HG03469 (cell line): ENCODE measurements around the gene TYW1.
"Not testable (repeated sequence)": the region's sequence is repeated elsewhere in the genome, so short reads cannot be mapped to it uniquely, and the experiment has no call there.

Source experiments
- ATAC-seq: cut with Tn5 transposase; IDR thresholded peaks from one replicate; pipeline ENCODE4 v1.9.1; 2021; ENCODE audit warnings: mild to moderate bottlenecking, moderate library complexity, moderate number of reproducible peaks; ENCODE audit not compliant: unreplicated experiment

TYW1 gene

DNA sequence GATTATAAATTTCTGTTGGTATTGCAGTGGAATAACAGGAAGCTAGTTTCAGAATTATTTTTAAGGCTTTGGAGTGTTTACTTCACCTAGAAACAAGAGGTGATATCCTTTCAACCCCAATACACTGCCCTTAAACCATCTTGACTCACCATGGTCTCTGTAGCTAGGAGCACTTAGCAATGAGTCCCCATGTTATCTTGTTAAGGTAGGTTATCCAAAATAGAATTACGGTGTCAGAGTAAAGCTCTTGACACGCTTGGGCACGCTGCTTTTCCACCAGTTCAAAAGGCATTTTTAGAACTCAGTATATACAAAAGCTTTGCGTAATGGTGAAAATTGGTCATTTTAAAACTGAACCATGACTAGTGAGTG lies 46.9 kb downstream of the TYW1 start:
- not testable (repeated sequence) for ATAC-seq

DNA sequence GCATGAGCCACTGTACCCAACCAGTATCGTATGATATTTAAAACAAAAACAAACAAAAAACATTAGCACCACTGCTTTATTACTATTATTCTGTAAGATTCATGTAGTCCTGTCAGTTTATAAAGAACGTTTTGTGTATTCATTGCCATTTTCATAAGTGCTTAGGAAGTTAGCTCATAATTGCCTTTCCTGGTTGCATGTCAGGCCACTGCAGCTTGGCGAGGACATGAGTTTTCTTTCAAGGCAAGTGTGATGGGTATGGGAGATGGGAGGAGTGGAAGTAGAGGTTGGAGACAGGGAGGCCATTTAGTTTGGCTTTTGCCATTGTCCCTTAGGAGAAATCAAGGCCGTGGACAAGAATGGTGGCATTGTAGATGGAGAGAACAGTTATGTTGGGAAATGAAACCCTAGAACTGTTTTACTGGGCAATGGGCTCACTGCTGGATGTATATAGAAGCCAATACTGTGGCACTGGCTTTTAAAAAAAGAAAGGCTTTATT lies 48.9 kb downstream of the TYW1 start:
- ATAC-seq = no peak

DNA sequence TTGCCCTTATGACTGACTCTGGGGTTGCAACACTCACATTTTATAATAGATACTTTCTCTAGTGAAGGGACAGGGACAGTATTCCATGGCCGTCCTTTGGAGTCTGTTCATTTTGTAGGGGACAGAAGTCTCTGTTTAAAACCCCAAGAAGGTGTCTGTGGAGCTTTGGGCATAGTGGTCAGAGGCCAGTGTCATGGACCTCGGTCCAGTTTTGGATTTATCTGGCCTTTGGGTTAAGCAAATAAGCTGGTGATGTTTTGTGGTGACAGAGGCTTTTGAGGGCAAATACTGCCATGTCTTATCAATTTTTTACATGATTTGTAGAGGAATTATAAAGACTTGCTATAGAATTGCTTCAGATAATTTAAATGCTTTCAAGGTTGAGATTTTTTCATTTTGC lies 50.2 kb downstream of the TYW1 start:
- not testable (repeated sequence) for ATAC-seq

DNA sequence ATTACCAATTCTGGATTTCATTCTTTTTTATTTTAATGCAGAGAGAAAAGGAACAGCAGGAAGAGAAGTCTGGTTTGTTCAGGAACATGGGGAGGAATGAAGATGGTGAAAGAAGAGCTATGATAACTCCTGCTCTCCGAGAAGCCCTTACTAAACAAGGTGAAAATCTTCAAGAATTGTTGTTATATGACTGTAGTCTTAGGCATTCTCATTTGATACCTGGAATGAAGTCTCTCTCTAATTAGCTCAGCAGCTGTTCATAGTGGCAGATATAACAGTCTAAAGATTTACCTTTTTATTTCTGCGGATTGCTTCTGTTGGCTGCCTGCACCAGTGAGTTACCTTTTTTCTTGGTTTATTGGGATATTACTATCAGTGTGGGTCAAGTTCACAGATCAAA lies 53.3 kb downstream of the TYW1 start:
- not testable (repeated sequence) for ATAC-seq

DNA sequence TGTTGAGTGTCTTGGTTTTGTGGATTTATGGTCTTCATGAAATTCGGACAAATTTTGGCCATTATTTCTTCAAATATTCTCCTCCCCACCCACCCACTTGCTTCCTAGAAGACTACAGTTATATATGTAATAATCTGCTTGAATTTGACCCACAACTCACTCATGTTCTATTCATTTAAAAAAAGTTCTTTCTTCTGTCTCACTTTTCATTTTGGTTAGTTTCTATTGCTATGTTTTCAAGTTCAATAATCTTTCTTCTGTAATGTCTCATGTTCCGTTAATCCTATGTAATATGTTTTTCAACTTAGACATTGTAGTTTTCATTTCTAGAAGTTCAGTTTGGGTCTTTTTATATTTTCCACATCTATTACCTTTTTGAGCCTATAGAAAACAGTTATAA lies 55.5 kb downstream of the TYW1 start:
- ATAC-seq = not testable (repeated sequence)

DNA sequence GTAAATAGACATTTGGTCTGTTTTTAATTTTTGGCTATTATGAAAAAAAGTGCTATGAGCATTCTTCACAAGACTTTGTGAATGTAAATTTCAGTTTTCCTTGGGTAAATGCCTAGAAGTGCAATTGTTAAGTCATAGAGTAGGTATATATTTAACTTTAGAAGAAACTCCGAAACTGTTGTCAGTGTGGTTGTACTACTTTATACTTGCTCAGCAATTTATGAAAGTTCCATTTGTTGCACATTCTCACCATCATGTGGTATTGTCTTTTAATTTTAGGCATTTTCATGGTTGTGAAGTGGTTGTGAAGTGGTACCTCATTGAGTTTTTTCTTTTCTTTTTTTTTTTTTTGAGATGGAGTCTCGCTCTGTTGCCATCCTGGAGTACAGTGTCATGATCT lies 60.0 kb downstream of the TYW1 start:
- ATAC-seq = no peak

DNA sequence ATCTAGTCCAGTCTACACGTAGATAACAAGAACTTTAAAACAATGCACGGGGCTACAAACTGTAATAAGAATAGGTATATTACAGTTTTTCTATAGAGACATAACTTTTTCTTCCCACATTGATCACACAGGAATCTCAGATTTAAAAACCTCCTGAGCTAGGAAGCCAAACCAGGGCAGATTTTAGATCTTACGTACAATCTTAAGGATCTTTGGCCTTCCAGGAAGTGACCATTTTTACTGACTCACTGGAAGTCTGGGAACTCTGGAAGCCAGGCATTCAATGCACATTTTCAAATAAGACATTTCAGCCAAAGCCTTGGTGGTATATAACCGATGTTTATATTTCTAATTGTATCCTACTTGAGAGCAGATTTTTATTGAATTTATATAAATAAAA lies 64.7 kb downstream of the TYW1 start:
- not testable (repeated sequence) for ATAC-seq

DNA sequence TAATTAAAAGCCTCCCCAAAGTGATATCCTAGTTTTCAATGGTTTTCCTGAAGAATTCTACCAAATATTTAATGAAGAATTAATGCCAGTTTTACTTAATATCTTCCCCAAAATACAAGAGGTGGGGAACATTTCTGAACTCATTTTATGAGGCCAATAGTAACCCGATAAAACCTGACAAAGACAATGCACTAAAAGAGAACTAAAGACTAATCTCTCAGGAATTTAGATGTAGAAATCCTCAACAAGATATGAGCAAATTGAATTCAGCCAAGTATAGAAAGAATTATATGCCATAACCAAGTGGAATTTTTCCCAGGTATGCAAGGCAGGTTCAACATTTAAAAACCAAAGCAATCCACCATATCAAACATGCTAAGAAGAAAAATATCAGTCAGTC lies 66.2 kb downstream of the TYW1 start:
- not testable (repeated sequence) for ATAC-seq

DNA sequence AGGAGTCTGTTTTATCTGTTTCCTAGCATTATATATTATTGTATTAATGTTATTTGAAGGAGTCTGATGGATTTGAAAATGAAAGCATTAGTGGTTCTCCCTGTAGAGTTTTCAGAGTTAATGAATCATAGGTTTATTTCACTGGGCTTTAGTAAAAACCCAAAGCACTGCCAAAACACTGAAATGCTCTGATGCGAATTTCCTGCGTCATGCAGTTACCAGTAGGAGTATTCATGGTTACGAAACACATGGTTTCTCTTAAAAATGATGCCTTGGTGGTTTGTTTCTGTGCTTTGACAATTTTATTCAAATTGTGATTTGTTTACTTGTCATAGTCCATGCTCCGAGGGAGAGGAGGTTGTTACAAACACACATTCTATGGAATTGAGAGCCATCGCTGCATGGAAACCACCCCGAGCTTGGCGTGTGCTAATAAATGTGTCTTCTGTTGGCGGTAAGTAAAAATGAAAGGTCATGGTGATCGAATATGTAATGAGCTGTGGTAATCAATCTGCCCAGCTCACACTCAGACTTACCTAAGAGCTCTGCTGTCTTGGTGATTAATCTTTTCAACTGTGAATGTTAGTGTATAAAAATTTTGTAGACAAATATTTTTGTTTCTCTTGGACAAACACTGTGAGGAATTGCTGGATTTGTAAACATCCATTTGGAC lies 70.5 kb downstream of the TYW1 start:
- ATAC-seq = not testable (repeated sequence)

DNA sequence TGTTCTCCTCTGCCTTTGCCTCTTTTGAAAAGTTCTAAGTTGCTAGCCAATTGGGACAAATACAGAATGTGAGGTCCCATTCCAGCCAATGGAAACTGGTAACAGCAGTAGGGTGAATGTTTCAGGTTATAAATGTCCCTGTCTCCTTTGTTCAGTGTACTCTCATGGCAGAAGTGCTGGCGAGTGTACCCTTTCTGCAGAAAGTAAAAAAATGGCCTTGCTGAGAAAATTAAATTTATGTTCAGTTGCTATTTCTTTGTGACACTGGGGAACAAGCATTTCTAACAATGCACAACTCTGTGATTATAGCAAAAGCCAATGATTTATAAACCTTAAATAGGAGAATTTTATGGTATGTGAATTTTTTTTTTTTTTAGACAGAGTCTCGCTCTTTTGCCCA lies 79.5 kb downstream of the TYW1 start:
- ATAC-seq = not testable (repeated sequence)

DNA sequence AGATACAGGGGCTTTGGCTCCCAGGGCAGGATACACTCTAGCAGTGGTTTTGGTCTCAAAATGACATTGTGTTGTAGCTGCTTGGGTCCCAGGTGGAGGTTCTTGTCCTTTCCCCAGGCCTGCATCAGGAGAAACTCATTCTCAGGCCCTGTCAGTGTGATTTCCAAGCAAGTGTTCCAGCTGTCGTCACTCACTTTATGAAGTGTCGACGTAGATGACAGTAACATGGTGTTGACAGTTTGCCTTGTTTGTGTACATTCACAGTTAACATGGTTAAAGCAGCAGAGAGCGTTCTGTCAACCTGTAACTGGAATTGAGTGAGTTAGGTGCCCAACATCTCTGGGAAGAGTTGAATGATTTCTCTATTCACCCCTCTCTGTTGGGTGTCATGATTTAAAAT lies 86.2 kb downstream of the TYW1 start:
- not testable (repeated sequence) for ATAC-seq

DNA sequence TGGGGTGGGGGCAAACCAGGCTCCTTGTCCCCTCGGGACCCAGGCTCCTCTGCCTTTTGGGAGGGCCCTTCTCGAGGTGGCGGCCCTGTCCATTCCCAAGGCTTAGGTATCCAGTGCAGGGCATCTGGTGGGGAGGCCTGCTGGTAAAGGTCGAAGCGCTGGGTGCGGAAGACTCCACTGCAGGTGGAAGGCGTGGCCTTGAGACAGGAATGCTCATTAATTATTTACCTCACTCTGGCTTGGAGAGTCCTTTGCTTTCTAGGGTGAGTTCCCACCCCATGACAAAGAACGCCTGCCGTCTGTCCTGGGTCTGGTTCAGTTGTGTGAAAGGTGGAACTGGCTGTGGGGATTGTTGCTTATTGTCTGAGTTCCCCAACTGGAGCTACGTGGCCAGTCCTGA lies 92.6 kb downstream of the TYW1 start:
- not testable (repeated sequence) for ATAC-seq

DNA sequence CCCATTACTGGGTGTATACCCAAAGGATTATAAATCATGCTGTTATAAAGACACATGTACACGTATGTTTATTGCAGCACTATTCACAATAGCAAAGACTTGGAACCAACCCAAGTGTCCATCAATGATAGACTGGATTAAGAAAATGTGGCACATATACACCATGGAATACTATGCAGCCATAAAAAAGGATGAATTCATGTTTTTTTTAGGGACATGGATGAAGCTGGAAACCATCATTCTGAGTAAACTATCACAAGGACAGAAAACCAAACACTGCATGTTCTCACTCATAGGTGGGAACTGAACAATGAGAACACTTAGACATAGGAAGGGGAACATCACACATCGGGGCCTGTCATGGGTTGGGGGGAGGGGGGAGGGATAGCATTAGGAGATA lies 94.4 kb downstream of the TYW1 start:
- not testable (repeated sequence) for ATAC-seq

DNA sequence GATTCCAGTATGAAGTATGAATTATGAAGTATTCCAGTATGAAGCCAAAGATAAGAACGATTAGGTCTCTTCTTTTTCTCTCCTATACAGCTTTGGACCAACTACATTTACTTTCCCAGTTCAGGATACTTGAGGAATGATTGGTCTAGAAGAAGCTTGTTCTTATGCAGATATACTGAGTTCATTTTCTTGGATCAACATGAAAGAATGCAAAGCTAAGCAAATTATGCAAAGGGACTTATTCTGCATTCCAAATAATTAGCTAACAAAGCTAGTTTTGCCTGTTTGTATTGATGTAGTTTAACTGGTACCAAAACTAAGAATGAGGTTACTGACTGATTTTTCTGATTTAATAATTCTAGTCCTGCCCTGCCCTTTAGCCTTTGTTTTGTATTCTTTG lies 101.4 kb downstream of the TYW1 start:
- ATAC-seq = not testable (repeated sequence)

DNA sequence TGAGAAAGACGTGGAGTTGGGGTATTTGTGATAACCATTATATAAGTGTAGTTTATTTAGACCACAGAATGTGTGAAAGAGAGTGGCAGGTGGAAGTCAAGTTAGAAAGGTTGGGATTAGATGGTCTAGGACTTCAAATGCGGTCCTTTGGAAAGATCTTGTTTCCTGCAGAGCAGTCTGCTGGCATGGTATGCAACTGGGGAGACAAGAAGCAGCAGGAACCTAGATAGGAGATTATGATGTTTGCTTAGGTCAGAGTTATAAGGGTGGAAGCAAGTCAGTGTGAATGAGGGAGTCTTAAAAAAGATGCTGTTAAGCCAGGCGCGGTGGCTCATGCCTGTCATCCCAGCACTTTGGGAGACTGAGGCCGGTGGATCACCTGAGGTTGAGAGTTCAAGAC lies 102.8 kb downstream of the TYW1 start:
- ATAC-seq = not testable (repeated sequence)

DNA sequence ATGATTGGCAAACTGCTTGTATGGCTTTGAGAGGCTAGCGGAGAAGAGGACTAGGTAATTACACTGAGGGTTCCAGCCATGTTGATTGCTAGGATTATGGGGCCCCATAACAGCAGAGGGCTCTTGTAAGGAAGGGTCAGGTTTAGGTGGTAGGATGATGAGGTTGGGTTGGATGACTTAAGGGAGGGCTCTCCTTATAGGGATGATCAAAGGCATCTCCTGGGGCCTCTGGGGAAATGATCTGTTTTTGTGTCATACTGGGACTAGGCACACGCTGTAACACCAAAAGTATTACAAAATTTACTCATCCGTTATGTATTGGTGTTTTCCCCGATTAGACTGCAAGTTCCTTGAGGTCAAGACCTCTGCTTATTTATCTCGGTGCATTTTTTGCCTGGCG lies 103.4 kb downstream of the TYW1 start:
- ATAC-seq = not testable (repeated sequence)

DNA sequence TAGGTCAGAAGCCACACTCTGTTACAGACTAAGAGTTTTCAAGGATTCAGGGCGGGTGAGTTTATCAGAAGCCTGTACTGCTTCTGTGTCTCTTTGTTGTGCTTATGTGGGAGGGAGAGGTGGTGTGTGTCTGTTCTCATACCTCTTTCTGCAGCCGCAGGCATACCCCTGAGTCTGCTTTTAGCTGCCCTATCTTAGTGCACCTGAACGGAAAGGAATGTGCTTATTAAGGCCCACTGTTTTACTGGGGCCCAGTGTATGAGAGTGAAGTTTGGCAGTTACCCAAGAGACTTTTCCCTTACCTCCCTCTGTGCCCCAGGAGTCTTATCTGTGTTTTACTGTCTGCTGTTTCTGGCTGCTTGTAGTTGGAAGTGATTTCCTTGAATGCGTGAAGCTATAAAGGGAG lies 104.3 kb downstream of the TYW1 start:
- ATAC-seq = no peak

DNA sequence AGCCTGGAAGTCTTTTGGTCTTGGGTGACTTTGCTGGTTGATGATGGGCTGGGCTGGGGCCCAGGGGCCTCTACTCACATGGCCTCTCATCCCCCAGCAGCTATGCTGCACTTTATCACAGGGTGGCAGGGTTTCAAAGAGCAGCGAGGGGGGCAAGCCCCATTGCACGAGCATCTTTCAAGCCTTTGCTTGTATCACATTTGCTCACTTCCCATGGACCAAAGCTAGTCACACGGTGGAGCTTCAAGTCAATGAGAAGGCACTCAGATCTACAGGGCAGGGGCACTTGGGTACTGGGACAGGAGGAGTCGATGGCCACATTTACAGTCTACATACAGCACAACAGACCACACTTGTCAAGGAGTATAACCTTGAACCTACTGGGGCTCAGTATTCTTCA lies 108.3 kb downstream of the TYW1 start:
- ATAC-seq = not testable (repeated sequence)

DNA sequence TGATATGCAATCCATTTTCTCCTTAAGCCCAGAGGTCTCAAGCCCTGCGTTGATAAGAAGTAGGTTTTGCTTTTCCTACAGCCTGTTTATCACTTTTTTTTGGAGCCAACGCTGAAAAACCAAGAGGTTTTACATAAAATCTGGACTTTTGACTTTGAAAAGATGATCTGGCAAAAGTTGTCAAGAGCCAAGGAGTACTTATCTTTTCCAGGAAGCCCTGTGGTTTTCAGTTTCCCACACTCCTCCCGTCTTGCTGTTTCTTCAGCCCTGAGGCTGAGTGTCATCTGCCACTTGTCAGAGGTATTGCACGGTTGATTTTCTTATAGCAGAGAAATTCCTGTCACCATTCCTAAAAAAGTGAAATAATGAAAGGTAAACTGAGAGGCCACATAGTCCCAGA lies 108.7 kb downstream of the TYW1 start:
- ATAC-seq = no peak

DNA sequence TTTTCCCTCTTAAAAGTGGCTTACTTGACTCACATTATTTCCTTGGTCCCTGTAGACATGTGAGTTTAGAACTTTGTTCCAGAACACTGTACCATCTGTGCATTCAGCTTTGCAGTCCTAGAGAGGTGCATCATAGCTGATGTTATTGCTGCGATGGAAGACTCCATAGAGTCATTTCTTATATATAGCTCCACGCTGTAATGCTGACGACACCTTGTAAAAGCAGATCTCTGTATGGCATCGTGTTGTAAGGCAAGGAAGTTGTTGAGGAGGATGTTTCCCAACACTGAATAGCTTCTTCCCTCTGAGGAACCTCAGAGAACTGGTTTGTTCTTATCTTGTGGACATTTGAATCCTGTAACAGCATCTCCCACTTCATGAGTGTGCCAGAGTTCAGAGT lies 109.6 kb downstream of the TYW1 start:
- ATAC-seq = not testable (repeated sequence)

DNA sequence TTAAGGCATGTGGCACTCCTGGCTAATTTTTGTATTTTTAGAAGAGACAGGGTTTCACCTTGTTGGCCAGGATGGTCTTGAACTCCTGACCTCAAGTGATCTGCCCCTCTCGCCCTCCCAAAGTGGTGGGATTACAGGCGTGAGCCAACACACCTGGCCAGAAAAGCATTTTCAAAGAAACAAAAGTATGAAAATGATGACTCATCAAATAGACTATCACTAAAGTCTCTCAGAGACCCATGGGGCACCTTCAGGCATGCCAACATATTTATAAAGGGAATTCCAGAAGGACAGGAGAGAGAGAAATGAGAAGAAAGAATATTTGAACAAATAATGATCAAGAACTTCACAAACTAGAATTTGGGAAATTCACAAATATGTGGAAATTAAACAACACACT lies 114.7 kb downstream of the TYW1 start:
- ATAC-seq = not testable (repeated sequence)

DNA sequence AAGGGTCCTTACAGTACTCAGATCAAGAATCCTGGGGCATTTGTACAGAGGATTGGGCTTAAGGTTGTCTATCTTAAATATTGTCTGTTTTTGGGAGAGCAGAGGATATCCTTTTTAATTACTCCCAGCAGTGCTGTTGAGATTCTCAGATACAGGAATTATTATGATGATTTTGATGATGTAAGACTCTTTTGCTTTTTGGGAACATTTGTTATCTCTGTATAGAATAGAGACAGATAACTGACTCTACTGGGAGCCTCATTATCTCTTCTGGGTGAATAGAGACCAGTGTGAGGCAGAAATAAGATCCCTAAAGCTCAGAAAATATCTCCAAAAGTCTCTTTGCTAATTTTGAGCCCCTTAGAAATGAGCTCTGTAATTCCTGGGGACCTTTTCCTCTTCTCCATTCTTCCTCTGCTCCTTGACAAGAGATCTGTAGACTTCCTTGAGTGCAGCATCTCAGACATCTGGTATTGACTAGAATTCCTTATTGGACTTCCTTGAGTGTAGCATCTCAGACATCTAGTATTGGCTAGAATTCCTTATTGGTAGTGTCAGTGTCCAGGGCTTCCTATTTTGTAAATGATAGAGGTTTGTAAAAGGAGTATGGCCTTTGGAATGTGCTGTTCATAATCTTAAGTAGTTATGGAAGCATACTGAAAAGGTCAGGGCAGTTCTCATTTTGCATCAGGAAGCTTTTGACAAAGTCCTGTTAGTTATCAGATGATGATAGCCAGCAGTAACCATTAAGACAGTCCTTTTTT lies 118.0 kb downstream of the TYW1 start:
- not testable (repeated sequence) for ATAC-seq
